Thoracic aorta (tissue), 2 donors: ENCODE results near the gene EIF4G2. TPM values are rescaled to one million over a fixed set of nuclear protein-coding genes. Genes with fewer than 3 reads are reported as not detected.

Experiments used
- ATAC-seq: fragments of 150-250 bp; one replicate; pipeline ENCODE4 v1.8.0; 2017; ENCODE audit warnings: low read depth; ENCODE audit not compliant: insufficient number of reproducible peaks, low FRiP score
- DNase-seq: peaks from one replicate; pipeline ENCODE4 v3.0.0-alpha.2; 2020; ENCODE audit warnings: low spot score
- H3K27ac ChIP-seq, 2 donors: fragments of 200-600 bp; sonication (generic); 1 replicate in 1 of 2; 2 replicates in 1 of 2; pipeline ENCODE4 v1.5.1; 2016; ENCODE audit warnings: mild to moderate bottlenecking in 2 of 2, moderate library complexity in 2 of 2
- H3K27me3 ChIP-seq: fragments of 200-600 bp; sonication (generic); replicated peaks from 2 replicates; pipeline ENCODE4 v1.6.0; 2016; ENCODE audit warnings: mild to moderate bottlenecking; ENCODE audit not compliant: insufficient read depth
- H3K36me3 ChIP-seq: fragments of 200-600 bp; sonication (generic); one replicate; pipeline ENCODE4 v1.5.1; 2016
- H3K4me1 ChIP-seq, 2 donors: fragments of 200-600 bp; sonication (generic); 1 replicate in 1 of 2; 2 replicates in 1 of 2; pipeline versions ENCODE4 v1.5.1 to v1.6.0; 2016; ENCODE audit warnings: low read depth in 2 of 2, mild to moderate bottlenecking in 1 of 2; ENCODE audit not compliant: control insufficient read depth in 1 of 2
- H3K4me3 ChIP-seq: fragments of 200-600 bp; sonication (generic); 2 replicates; pipeline ENCODE4 v1.5.1; 2016; ENCODE audit warnings: mild to moderate bottlenecking
- H3K9me3 ChIP-seq: fragments of 200-600 bp; sonication (generic); 2 replicates; pipeline ENCODE4 v1.5.1; 2016
- total RNA-seq, 2 donors: library from RNA; depleted of rRNA; stranded (reverse); fragments of >200 nt; gene quantifications; one replicate each; pipeline versions ENCODE4 v1.1.0 to v1.2.3, GENCODE V29; 2016
- TF ChIP-seq, protein P1 (sequence below): fragments of 200-600 bp; sonication (generic); IDR thresholded peaks from one replicate; pipeline ENCODE4 v1.5.1; 2019; ENCODE audit warnings: antibody characterized with exemption

The EIF4G2 gene
- total RNA-seq, 2 donors from 2014 or later = 361 to 564 TPM

DNA sequence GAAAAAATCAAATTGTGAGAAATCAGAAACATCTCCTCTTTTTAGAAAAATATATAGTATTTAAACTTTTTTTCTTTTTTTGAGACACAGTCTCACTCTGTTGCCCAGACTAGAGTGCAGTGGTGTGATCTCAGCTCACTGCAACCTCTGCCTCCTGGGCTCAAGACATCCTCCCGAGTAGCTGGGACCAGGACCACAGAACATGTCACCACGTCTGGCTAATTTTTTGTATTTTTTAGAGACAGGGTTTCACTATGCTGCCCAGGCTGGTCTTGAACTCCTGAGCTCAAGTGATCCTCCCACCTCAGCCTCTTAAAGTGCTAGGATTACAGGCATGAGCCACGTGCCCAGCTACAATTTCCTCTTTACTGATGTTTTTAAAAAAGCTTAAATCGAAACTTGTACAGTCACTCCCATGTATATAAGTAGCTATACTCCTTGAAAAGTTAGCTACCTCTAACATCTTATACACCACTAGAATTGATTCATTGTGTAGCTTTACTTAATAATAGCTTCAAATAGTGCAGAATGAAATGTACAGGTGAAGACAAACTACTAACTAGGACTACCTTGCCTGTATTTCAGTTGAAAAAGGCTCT, 10.3 kb downstream of the EIF4G2 start:
- Histone ChIP-seq H3K27ac (no peak overlapping the region), H3K4me3 (no peak overlapping the region), H3K36me3 (peaks cover 67% of the 10 kb centered on the region), H3K4me1 (peaks cover 0 to 11% of the 10 kb centered on the region in 2 donors), H3K27me3 (no peaks in the 10 kb centered on the region), H3K9me3 (no peaks in the 10 kb centered on the region)
- ATAC-seq (no peak), DNase-seq (no peak)
- TF ChIP-seq, protein P1, sequence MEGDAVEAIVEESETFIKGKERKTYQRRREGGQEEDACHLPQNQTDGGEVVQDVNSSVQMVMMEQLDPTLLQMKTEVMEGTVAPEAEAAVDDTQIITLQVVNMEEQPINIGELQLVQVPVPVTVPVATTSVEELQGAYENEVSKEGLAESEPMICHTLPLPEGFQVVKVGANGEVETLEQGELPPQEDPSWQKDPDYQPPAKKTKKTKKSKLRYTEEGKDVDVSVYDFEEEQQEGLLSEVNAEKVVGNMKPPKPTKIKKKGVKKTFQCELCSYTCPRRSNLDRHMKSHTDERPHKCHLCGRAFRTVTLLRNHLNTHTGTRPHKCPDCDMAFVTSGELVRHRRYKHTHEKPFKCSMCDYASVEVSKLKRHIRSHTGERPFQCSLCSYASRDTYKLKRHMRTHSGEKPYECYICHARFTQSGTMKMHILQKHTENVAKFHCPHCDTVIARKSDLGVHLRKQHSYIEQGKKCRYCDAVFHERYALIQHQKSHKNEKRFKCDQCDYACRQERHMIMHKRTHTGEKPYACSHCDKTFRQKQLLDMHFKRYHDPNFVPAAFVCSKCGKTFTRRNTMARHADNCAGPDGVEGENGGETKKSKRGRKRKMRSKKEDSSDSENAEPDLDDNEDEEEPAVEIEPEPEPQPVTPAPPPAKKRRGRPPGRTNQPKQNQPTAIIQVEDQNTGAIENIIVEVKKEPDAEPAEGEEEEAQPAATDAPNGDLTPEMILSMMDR = no peak

DNA sequence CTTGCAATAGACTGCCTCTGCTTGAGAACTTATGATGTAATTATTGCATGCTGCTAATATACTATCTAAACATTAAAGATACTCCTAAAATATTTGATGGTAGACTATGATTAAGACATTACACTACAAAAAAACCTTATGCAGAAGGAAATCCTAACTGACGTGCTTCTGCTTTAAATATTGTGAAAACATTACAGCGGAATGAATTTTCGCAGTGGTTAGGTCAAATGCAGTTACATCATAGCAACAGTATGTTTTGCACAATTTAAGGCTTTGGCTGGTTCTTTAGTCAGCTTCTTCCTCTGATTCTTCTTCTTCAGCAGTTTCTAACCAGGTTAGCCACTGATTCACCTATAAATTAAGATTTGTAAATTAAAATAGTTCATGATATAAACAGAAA, 11.2 kb downstream of the EIF4G2 start:
- H3K36me3 ChIP-seq = peaks cover 59% of the 10 kb centered on the region
- TF ChIP-seq, protein P1 = no peak
- DNase-seq (no peak), ATAC-seq (no peak)
- no peaks in the 10 kb centered on the region for H3K27me3 ChIP-seq
- peaks cover 0 to 10% of the 10 kb centered on the region in 2 donors for H3K4me1 ChIP-seq
- no peaks in the 10 kb centered on the region for H3K9me3 ChIP-seq
- no peak overlapping the region for H3K27ac ChIP-seq
- no peak overlapping the region for H3K4me3 ChIP-seq

DNA sequence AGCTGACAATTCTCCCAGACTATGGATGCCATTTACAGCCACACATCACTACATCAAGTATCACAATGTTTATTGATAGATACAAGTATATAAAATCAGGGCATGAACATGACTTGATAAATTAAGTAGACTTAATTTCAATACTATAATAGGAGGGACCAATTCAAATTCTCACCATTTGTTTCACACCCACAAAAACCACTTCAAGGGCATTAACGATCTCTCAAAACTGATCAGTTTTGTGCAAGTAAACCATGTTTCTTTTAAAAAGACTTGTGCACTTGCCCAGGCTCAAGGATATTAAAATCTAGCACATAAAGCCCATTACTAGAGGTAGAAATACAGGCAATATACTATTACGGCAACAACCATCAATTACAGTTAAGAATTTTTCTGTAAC, 11.7 kb downstream of the EIF4G2 start:
- Histone ChIP-seq H3K4me1 (peaks cover 0 to 6% of the 10 kb centered on the region in 2 donors), H3K9me3 (no peaks in the 10 kb centered on the region), H3K27me3 (no peaks in the 10 kb centered on the region), H3K36me3 (peaks cover 54% of the 10 kb centered on the region), H3K27ac (no peak overlapping the region), H3K4me3 (no peak overlapping the region)
- no peak for DNase-seq
- no peak for ATAC-seq
- TF ChIP-seq, protein P1 = no peak

DNA sequence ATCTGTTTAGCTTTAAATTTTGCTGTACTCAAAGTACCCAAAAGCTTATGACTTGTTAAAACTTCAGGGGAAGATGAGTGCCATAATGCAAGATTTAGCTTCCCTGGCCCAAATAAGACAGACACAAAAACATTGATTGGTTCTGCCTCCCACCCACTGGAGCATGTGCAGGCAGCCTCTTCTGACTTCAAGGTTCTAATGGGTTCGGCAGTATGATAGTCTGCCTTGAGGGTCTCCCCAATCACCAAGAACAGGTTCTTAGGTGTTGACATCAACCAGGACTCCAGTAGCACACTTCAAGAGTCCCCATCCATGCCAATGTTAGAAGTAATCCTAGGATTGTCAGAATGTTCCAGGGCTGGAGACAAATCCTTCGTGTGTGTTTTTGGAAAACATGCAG, 12.5 kb downstream of the EIF4G2 start:
- no peak for ATAC-seq
- H3K4me3 ChIP-seq = no peak overlapping the region

DNA sequence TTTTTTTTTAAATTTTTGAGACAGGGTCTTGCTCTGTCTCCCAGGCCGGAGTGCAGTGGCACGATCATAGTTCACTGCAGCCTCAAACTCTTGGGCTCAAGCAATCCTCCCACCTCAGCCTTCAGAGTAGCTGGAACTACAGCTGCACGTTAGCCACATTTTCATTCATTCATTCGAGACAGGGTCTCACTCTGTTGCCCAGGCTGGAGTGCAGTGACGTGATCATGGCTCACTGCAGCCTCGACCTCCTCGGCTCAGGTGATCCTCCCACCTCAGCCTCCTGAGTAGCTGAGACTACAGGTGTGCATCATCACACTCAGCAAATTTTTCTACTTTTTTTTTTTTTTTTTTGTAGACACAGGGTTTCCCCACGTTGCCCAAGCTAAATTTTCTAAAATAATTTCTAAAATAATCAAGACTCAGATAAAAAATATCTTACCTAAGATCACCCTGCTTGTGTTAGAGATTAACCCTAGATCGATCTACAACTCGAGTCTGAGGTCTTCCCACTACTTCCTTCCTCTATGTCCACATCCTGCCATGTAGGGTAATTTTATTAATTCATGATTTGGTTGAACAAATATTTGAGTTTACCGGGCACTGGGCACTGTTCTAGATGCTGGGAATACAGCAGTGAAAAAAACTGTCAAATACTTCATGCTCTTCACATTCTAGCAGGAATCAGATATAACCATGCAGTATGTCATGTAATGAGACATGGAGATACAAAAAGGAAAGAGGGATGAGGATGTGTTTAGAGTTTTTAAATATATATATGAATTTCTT, 15.1 kb downstream of the EIF4G2 start:
- H3K4me1 ChIP-seq = no peaks in the 10 kb centered on the region
- ATAC-seq (no peak), DNase-seq (no peak)
- no peak overlapping the region for H3K27ac ChIP-seq
- peaks cover 24% of the 10 kb centered on the region for H3K36me3 ChIP-seq
- TF ChIP-seq, protein P1 = no peak
- H3K9me3 ChIP-seq = no peaks in the 10 kb centered on the region
- no peak overlapping the region for H3K4me3 ChIP-seq
- H3K27me3 ChIP-seq = no peaks in the 10 kb centered on the region

More for the DNA sequence above, 12.5 kb downstream of the EIF4G2 start:
- TF ChIP-seq, protein P1 = no peak
- Histone ChIP-seq H3K36me3 (peaks cover 47% of the 10 kb centered on the region), H3K27ac (no peak overlapping the region), H3K4me1 (peaks cover 0 to 6% of the 10 kb centered on the region in 2 donors), H3K9me3 (no peaks in the 10 kb centered on the region), H3K27me3 (no peaks in the 10 kb centered on the region)
- DNase-seq = no peak
